HepG2 (cell line): ENCODE results near the gene RAB43. TPM values are rescaled to one million over a fixed set of nuclear protein-coding genes. Genes with fewer than 3 reads are reported as not detected.

ENCODE experiments used
- AHR ChIP-seq: IDR thresholded peaks from 2 replicates; pipeline ENCODE4 v1.6.1; 2018; ENCODE audit warnings: missing genetic modification reagents, missing compliant biosample characterization
- CEBPB ChIP-seq: IDR thresholded peaks from 2 replicates; pipeline ENCODE4 v1.6.1; 2011; ENCODE audit warnings: low read depth, low read length, improper control_type of control experiment, borderline replicate concordance
- ELF3 ChIP-seq: IDR thresholded peaks from 2 replicates; pipeline ENCODE4 v1.6.1; 2016; ENCODE audit warnings: missing genetic modification reagents, missing compliant biosample characterization
- ERF ChIP-seq: IDR thresholded peaks from 2 replicates; pipeline ENCODE4 v1.6.1; 2018; ENCODE audit warnings: missing biosample characterization, missing genetic modification reagents
- ETV6 ChIP-seq: sonication (generic); formaldehyde crosslinking; conservative IDR thresholded peaks from 2 replicates; pipeline ENCODE4 v1.4.0; 2020; ENCODE audit warnings: missing genetic modification reagents
- GLMP ChIP-seq: sonication (generic); formaldehyde crosslinking; IDR thresholded peaks from 2 replicates; pipeline ENCODE4 v1.9.0; 2021; ENCODE audit warnings: missing genetic modification reagents, mild to moderate bottlenecking, borderline replicate concordance
- HCFC1 ChIP-seq: fragments of 150-350 bp; IDR thresholded peaks from 2 replicates; pipeline ENCODE4 v1.6.1; 2014; ENCODE audit warnings: low read depth, low read length
- KDM1A ChIP-seq: IDR thresholded peaks from 2 replicates; pipeline ENCODE4 v1.6.1; 2016; ENCODE audit warnings: missing compliant biosample characterization
- RBM39 ChIP-seq: fragments of 200-400 bp; formaldehyde crosslinking; IDR thresholded peaks from one replicate; pipeline ENCODE4 v1.6.1; 2018; ENCODE audit warnings: antibody characterized with exemption, mild to moderate bottlenecking, low read depth, low read length; ENCODE audit not compliant: poor library complexity, severe bottlenecking
- SP2 ChIP-seq: sonication (generic); formaldehyde crosslinking; IDR thresholded peaks from 2 replicates; pipeline ENCODE4 v1.5.1; 2020; ENCODE audit warnings: mild to moderate bottlenecking, missing genetic modification reagents
- TMF1 ChIP-seq: sonication (generic); formaldehyde crosslinking; IDR thresholded peaks from 2 replicates; pipeline ENCODE4 v1.8.1; 2022; ENCODE audit warnings: low read depth, missing genetic modification reagents
- ZBTB42 ChIP-seq: sonication (generic); formaldehyde crosslinking; IDR thresholded peaks from 2 replicates; pipeline ENCODE4 v1.5.0; 2020; ENCODE audit warnings: mild to moderate bottlenecking, missing genetic modification reagents
- ZBTB7A ChIP-seq: sonication (generic); formaldehyde crosslinking; IDR thresholded peaks from 2 replicates; pipeline ENCODE4 v1.8.0; 2022; ENCODE audit warnings: mild to moderate bottlenecking, missing genetic modification reagents
- ZNF230 ChIP-seq: sonication (generic); formaldehyde crosslinking; IDR thresholded peaks from 2 replicates; pipeline ENCODE4 v1.4.0; 2020; ENCODE audit warnings: mild to moderate bottlenecking, missing genetic modification reagents
- ZNF280D ChIP-seq: sonication (generic); formaldehyde crosslinking; IDR thresholded peaks from 2 replicates; pipeline ENCODE4 v1.5.1; 2020; ENCODE audit warnings: mild to moderate bottlenecking, missing genetic modification reagents
- ZNF414 ChIP-seq: sonication (generic); formaldehyde crosslinking; IDR thresholded peaks from 2 replicates; pipeline ENCODE4 v1.5.0; 2020; ENCODE audit warnings: missing genetic modification reagents
- ZNF619 ChIP-seq: sonication (generic); formaldehyde crosslinking; IDR thresholded peaks from 2 replicates; pipeline ENCODE4 v1.4.0; 2020; ENCODE audit warnings: mild to moderate bottlenecking, missing genetic modification reagents
- ZNF772 ChIP-seq: sonication (generic); formaldehyde crosslinking; IDR thresholded peaks from 2 replicates; pipeline ENCODE4 v1.5.0; 2020; ENCODE audit warnings: mild to moderate bottlenecking, missing genetic modification reagents
- ZSCAN30 ChIP-seq: sonication (generic); formaldehyde crosslinking; IDR thresholded peaks from 2 replicates; pipeline ENCODE4 v1.5.0; 2020; ENCODE audit warnings: mild to moderate bottlenecking, missing genetic modification reagents
- polyA plus RNA-seq, 8 experiments: library from polyadenylated mRNA; depleted of rRNA in 3 of 8; stranded (reverse) in 7 of 8; unstranded in 1 of 8; fragments of >200 nt; fragmentation: Illumina TruSeq in 4 of 8; extraction: Trizol in 4 of 8; gene quantifications; 2 replicates each; pipeline versions ENCODE4 v1.2.1 to v1.2.3, GENCODE V29; 2011 to 2016; ENCODE audit warnings: low read depth in 4 of 8, missing spikeins in 1 of 8, mixed read lengths in 1 of 8; ENCODE audit not compliant: insufficient read depth in 1 of 8
- total RNA-seq, 5 experiments: library from RNA; depleted of rRNA; stranded (reverse); fragments of >200 nt; fragmentation: Illumina TruSeq; extraction: Trizol; gene quantifications; 2 replicates each; pipeline ENCODE4 v1.2.3, GENCODE V29; 2016; ENCODE audit warnings: low read depth in 1 of 5
- TF ChIP-seq, protein P1 (sequence below): IDR thresholded peaks from 2 replicates; pipeline ENCODE4 v1.6.1; 2018; ENCODE audit warnings: missing genetic modification reagents, mild to moderate bottlenecking, missing compliant biosample characterization
- TF ChIP-seq, protein P2 (sequence below): sonication (generic); formaldehyde crosslinking; IDR thresholded peaks from 2 replicates; pipeline ENCODE4 v1.5.0; 2020; ENCODE audit warnings: missing genetic modification reagents

RAB43 gene
- total and polyA plus RNA-seq, 2 of the 13 experiments (the other 11 are each of a cell fraction or from before 2014, with no cell fraction given) = 11.8 to 18.4 TPM

DNA sequence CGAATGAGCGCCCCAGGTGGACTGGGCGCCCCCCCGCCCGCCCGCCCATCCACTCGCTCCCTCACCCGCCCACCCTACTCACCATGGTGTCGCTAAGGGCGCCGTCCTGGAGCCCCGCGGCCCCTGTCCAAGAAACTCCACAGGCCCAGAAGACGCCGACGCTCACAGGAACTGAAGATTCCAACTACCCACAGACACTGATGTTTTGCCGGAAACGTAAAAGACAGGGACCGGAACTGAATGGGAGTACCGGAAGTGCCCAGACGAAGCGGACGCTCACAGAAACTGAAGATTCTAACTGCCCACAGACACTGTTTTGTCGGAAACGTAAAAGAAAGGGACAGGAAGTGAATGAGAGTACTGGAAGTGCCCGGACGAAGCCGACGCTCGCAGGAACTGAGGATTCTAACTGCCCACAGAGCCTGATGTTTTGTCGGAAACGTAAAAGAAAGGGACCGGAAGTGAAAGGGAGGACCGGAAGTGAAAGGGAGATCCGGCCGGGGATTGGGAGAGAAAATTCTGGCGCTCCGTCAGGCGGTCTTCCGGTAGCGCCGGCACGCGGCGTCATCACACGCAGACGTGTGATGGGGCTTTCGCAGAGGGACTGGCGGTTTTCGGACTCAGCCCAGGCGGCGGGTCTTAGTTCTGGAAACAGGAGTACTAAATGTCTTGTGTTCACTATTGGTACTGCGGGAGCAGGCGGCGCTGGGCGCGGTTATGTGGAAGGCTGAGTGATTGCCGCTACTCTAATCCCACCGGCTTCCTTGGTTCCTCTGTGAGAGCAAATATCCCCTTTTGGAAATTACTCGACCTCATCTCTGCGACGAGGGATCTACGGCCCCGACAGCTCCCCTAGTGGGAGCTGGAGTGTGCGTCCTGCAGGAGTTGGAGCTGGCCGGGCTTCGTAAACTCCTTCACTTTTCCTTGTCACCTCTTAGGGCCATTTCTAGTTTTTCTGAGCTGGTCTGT, 39.6 kb upstream of the RAB43 start, which contains the start of gene ISY1 (continued):
- TF ChIP-seq ZNF414 (CRISPR knock-in tag) (no peak), AHR (CRISPR knock-in tag) (no peak), ZNF772 (CRISPR knock-in tag) (no peak), ZNF619 (no peak), TMF1 (no peak), ZBTB42 (no peak), GLMP (peak; percentile 25; the same call in 1 of the 2 replicates), SP2 (CRISPR knock-in tag) (peak; percentile 74), HCFC1 (peak; percentile 61), CEBPB (no peak), ELF3 (CRISPR knock-in tag) (peak; percentile 59), ZSCAN30 (no peak), ZNF280D (CRISPR knock-in tag) (peak; percentile 91), RBM39 (peak; percentile 68), ZNF230 (CRISPR knock-in tag) (peak; percentile 56; the same call in 1 of the 2 replicates), KDM1A (CRISPR knock-in tag) (no peak), ERF (CRISPR knock-in tag) (0 out of 2 replicates have a peak, but pooled peaks have one; percentile 17), ZBTB7A (no peak), ETV6 (CRISPR knock-in tag) (no peak; the same call in 1 of the 2 replicates)
- TF ChIP-seq, protein P1, sequence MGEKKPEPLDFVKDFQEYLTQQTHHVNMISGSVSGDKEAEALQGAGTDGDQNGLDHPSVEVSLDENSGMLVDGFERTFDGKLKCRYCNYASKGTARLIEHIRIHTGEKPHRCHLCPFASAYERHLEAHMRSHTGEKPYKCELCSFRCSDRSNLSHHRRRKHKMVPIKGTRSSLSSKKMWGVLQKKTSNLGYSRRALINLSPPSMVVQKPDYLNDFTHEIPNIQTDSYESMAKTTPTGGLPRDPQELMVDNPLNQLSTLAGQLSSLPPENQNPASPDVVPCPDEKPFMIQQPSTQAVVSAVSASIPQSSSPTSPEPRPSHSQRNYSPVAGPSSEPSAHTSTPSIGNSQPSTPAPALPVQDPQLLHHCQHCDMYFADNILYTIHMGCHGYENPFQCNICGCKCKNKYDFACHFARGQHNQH (CRISPR knock-in tag) = peak; percentile 67
- TF ChIP-seq, protein P2, sequence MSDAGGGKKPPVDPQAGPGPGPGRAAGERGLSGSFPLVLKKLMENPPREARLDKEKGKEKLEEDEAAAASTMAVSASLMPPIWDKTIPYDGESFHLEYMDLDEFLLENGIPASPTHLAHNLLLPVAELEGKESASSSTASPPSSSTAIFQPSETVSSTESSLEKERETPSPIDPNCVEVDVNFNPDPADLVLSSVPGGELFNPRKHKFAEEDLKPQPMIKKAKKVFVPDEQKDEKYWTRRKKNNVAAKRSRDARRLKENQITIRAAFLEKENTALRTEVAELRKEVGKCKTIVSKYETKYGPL = no peak; the same call in 1 of the 2 replicates
